Activated naive CD8-positive, alpha-beta T cell treated with anti-CD3 and anti-CD28 coated beads for 36 hours (primary cell): ENCODE data around the gene TEC. TPM values are rescaled to one million over a fixed set of nuclear protein-coding genes. Genes with fewer than 3 reads are reported as not detected.
A peak's percentile ranks its signal among the peaks of the same experiment; 100 is the strongest.
"Not testable (repeated sequence)": the region's sequence is repeated elsewhere in the genome, so short reads cannot be mapped to it uniquely, and the experiment has no call there.

Experiments used
- DNase-seq: peaks from one replicate; pipeline ENCODE4 v3.0.0; 2021
- H3K27ac Mint-ChIP-seq: one replicate; pipeline ENCODE4 v1.8.0; 2022; ENCODE audit warnings: mild to moderate bottlenecking, moderate library complexity, mixed read lengths
- H3K27me3 Mint-ChIP-seq: one replicate; pipeline ENCODE4 v1.8.0; 2022; ENCODE audit warnings: mild to moderate bottlenecking, mixed read lengths
- H3K36me3 Mint-ChIP-seq: one replicate; pipeline ENCODE4 v1.8.0; 2021; ENCODE audit warnings: mild to moderate bottlenecking, mixed read lengths
- H3K4me1 Mint-ChIP-seq: one replicate; pipeline ENCODE4 v1.8.0; 2021; ENCODE audit warnings: mixed read lengths
- H3K4me3 Mint-ChIP-seq: one replicate; pipeline ENCODE4 v1.8.0; 2022; ENCODE audit warnings: mild to moderate bottlenecking, moderate library complexity, mixed read lengths
- H3K9me3 Mint-ChIP-seq: one replicate; pipeline ENCODE4 v1.8.0; 2022; ENCODE audit warnings: mixed read lengths
- total RNA-seq, 2 experiments: library from RNA; stranded (reverse); gene quantifications; one replicate each; pipeline ENCODE4 v1.2.3, GENCODE V29; 2021

Gene TEC
- total RNA-seq, 2 experiments from 2014 or later = 3.4 to 3.9 TPM

GRCh38 chr4:48286060-48286459, 16.4 kb upstream of the TEC start:
- peaks cover 36% of the 10 kb centered on the region for H3K9me3 Mint-ChIP-seq
- H3K27me3 Mint-ChIP-seq, H3K27ac Mint-ChIP-seq, H3K36me3 Mint-ChIP-seq, H3K4me1 Mint-ChIP-seq, DNase-seq, H3K4me3 Mint-ChIP-seq: not testable (repeated sequence)

- peaks cover 37% of the 10 kb centered on the region for H3K9me3 Mint-ChIP-seq
- not testable (repeated sequence) for H3K36me3 Mint-ChIP-seq, H3K4me1 Mint-ChIP-seq, H3K4me3 Mint-ChIP-seq, H3K27me3 Mint-ChIP-seq, H3K27ac Mint-ChIP-seq, DNase-seq
Observed at GRCh38 chr4:48285640-48286039, 16.0 kb upstream of the TEC start.

GRCh38 chr4:48275686-48276085, 6.0 kb upstream of the TEC start:
- Mint-ChIP-seq H3K4me3 (no peak overlapping the region), H3K27ac (no peak overlapping the region), H3K9me3 (peaks cover 4% of the 10 kb centered on the region), H3K36me3 (peaks cover 15% of the 10 kb centered on the region), H3K4me1 (peaks cover 18% of the 10 kb centered on the region), H3K27me3 (peaks cover 4% of the 10 kb centered on the region)
- no peak for DNase-seq

- Mint-ChIP-seq H3K27me3 (peaks cover 4% of the 10 kb centered on the region), H3K27ac (no peak overlapping the region), H3K4me3 (no peak overlapping the region), H3K9me3 (peaks cover 2% of the 10 kb centered on the region), H3K36me3 (peaks cover 15% of the 10 kb centered on the region), H3K4me1 (peaks cover 23% of the 10 kb centered on the region)
- DNase-seq = no peak
Observed at GRCh38 chr4:48275247-48275646, 5.6 kb upstream of the TEC start.

- peaks cover 2% of the 10 kb centered on the region for H3K9me3 Mint-ChIP-seq
- H3K27me3 Mint-ChIP-seq = no peaks in the 10 kb centered on the region
- DNase-seq = no peak
- peaks cover 23% of the 10 kb centered on the region for H3K4me1 Mint-ChIP-seq
- no peak overlapping the region for H3K4me3 Mint-ChIP-seq
- peaks cover 6% of the 10 kb centered on the region for H3K36me3 Mint-ChIP-seq
- H3K27ac Mint-ChIP-seq = no peak overlapping the region
Observed at GRCh38 chr4:48271626-48272025, 2.0 kb upstream of the TEC start.

GRCh38 chr4:48270951-48271473, 1.4 kb upstream of the TEC start:
- H3K4me1 Mint-ChIP-seq = peaks cover 21% of the 10 kb centered on the region
- peak overlapping the region; percentile 93 for H3K4me3 Mint-ChIP-seq
- peak overlapping the region; percentile 87 for H3K27ac Mint-ChIP-seq
- no peak for DNase-seq
- peaks cover 2% of the 10 kb centered on the region for H3K9me3 Mint-ChIP-seq
- peaks cover 4% of the 10 kb centered on the region for H3K36me3 Mint-ChIP-seq
- no peaks in the 10 kb centered on the region for H3K27me3 Mint-ChIP-seq

- Mint-ChIP-seq H3K27me3 (no peaks in the 10 kb centered on the region), H3K4me1 (peaks cover 21% of the 10 kb centered on the region), H3K27ac (peak overlapping the region; percentile 87), H3K9me3 (peaks cover 2% of the 10 kb centered on the region), H3K36me3 (peaks cover 4% of the 10 kb centered on the region), H3K4me3 (peak overlapping the region; percentile 93)
- DNase-seq = no peak
Observed at GRCh38 chr4:48270523-48270897, 872 bp upstream of the TEC start.

- peak overlapping the region; percentile 93 for H3K4me3 Mint-ChIP-seq
- peaks cover 4% of the 10 kb centered on the region for H3K36me3 Mint-ChIP-seq
- peaks cover 2% of the 10 kb centered on the region for H3K9me3 Mint-ChIP-seq
- no peaks in the 10 kb centered on the region for H3K27me3 Mint-ChIP-seq
- peak overlapping the region; percentile 87 for H3K27ac Mint-ChIP-seq
- peak; percentile 91 for DNase-seq
- H3K4me1 Mint-ChIP-seq = peaks cover 19% of the 10 kb centered on the region
Observed at GRCh38 chr4:48269861-48270522, 354 bp upstream of the TEC start.

- Mint-ChIP-seq H3K4me3 (no peak overlapping the region), H3K4me1 (peaks cover 17% of the 10 kb centered on the region), H3K36me3 (peaks cover 12% of the 10 kb centered on the region), H3K27ac (no peak overlapping the region), H3K9me3 (peaks cover 2% of the 10 kb centered on the region), H3K27me3 (no peaks in the 10 kb centered on the region)
- no peak for DNase-seq
Observed at GRCh38 chr4:48267574-48267973, 2.1 kb downstream of the TEC start.

- peaks cover 12% of the 10 kb centered on the region for H3K36me3 Mint-ChIP-seq
- peaks cover 2% of the 10 kb centered on the region for H3K9me3 Mint-ChIP-seq
- no peak for DNase-seq
- no peak overlapping the region for H3K4me3 Mint-ChIP-seq
- no peak overlapping the region for H3K27ac Mint-ChIP-seq
- H3K4me1 Mint-ChIP-seq = peaks cover 18% of the 10 kb centered on the region
- no peaks in the 10 kb centered on the region for H3K27me3 Mint-ChIP-seq
Observed at GRCh38 chr4:48266781-48267180, 2.9 kb downstream of the TEC start.

- Mint-ChIP-seq H3K4me1 (peaks cover 19% of the 10 kb centered on the region), H3K4me3 (no peak overlapping the region), H3K36me3 (peaks cover 8% of the 10 kb centered on the region), H3K9me3 (no peaks in the 10 kb centered on the region), H3K27me3 (no peaks in the 10 kb centered on the region), H3K27ac (no peak overlapping the region)
- no peak for DNase-seq
Observed at GRCh38 chr4:48262926-48263325, 6.7 kb downstream of the TEC start.

- Mint-ChIP-seq H3K4me1 (peaks cover 19% of the 10 kb centered on the region), H3K4me3 (no peak overlapping the region), H3K36me3 (peaks cover 8% of the 10 kb centered on the region), H3K27me3 (no peaks in the 10 kb centered on the region), H3K9me3 (no peaks in the 10 kb centered on the region), H3K27ac (no peak overlapping the region)
- no peak for DNase-seq
Observed at GRCh38 chr4:48262484-48262883, 7.2 kb downstream of the TEC start.

GRCh38 chr4:48261281-48261680, 8.4 kb downstream of the TEC start:
- no peaks in the 10 kb centered on the region for H3K9me3 Mint-ChIP-seq

GRCh38 chr4:48259748-48260147, 9.9 kb downstream of the TEC start:
- Mint-ChIP-seq H3K4me1 (peaks cover 20% of the 10 kb centered on the region), H3K4me3 (no peak overlapping the region), H3K9me3 (no peaks in the 10 kb centered on the region), H3K27me3 (no peaks in the 10 kb centered on the region), H3K27ac (no peak overlapping the region), H3K36me3 (peaks cover 8% of the 10 kb centered on the region)
- DNase-seq = no peak

More at GRCh38 chr4:48261281-48261680, 8.4 kb downstream of the TEC start:
- no peak overlapping the region for H3K4me3 Mint-ChIP-seq
- H3K36me3 Mint-ChIP-seq = peaks cover 8% of the 10 kb centered on the region
- DNase-seq = no peak
- peaks cover 19% of the 10 kb centered on the region for H3K4me1 Mint-ChIP-seq
- H3K27me3 Mint-ChIP-seq = no peaks in the 10 kb centered on the region
- H3K27ac Mint-ChIP-seq = no peak overlapping the region

GRCh38 chr4:48258845-48259397, 10.7 kb downstream of the TEC start:
- no peaks in the 10 kb centered on the region for H3K9me3 Mint-ChIP-seq
- no peak overlapping the region for H3K4me3 Mint-ChIP-seq
- peaks cover 6% of the 10 kb centered on the region for H3K36me3 Mint-ChIP-seq
- no peak for DNase-seq
- no peaks in the 10 kb centered on the region for H3K27me3 Mint-ChIP-seq
- peaks cover 20% of the 10 kb centered on the region for H3K4me1 Mint-ChIP-seq
- H3K27ac Mint-ChIP-seq = no peak overlapping the region

- DNase-seq = no peak
- no peaks in the 10 kb centered on the region for H3K27me3 Mint-ChIP-seq
- H3K27ac Mint-ChIP-seq = no peak overlapping the region
- peaks cover 12% of the 10 kb centered on the region for H3K4me1 Mint-ChIP-seq
- H3K36me3 Mint-ChIP-seq = no peaks in the 10 kb centered on the region
- no peaks in the 10 kb centered on the region for H3K9me3 Mint-ChIP-seq
- no peak overlapping the region for H3K4me3 Mint-ChIP-seq
Observed at GRCh38 chr4:48255959-48256342, 13.7 kb downstream of the TEC start.
